ENCODE results near the gene AGBL1.

Gene AGBL1

DNA sequence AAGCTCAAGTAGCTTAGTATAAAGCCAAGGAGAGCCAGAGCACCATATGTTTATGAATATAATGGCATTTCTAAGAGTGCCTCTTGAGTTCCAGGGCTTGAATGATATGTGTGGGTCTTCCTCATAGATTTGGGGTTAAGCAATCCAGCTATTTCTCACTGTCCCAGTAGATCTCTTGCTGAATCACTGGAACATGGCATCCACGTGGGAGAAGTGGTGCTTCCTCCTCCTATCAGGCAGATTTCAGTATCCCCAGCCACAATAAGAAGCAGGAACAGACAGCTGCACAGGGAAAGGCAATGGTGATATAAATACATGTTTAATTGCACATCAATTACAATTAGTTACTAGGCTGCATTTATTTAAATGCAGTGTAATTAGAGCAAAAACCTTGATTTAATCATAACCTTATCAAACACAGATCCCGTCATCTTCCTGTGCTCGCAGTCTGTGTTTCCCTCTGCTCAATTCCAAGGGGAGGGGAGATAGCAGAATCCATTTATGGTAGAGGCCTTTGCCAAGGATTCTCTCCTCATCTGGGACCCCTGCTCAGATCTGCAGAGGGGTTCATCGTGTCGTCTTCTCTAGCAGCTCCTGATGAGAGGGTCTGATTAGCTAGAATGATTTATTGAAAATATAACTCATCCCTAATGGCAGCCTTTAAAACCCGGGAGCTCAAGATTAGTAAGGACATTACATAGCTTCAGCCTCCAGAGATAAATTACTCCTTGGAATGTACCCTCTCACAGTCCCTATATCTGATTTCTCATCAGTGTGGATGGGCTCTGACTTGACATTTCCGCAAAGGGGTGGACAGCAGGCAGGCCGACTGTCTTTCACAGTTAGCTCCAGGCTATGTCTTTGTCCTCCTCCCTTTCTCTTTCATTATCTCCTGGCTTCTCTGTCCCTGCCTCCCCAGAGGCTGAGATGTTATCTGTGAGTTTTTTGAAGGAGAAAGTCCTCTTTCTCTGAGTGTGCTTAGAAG is 775.9 kb downstream of the AGBL1 start:
- FAIRE-seq = no peak
- TF ChIP-seq, protein P1, sequence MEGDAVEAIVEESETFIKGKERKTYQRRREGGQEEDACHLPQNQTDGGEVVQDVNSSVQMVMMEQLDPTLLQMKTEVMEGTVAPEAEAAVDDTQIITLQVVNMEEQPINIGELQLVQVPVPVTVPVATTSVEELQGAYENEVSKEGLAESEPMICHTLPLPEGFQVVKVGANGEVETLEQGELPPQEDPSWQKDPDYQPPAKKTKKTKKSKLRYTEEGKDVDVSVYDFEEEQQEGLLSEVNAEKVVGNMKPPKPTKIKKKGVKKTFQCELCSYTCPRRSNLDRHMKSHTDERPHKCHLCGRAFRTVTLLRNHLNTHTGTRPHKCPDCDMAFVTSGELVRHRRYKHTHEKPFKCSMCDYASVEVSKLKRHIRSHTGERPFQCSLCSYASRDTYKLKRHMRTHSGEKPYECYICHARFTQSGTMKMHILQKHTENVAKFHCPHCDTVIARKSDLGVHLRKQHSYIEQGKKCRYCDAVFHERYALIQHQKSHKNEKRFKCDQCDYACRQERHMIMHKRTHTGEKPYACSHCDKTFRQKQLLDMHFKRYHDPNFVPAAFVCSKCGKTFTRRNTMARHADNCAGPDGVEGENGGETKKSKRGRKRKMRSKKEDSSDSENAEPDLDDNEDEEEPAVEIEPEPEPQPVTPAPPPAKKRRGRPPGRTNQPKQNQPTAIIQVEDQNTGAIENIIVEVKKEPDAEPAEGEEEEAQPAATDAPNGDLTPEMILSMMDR (IDR thresholded peaks at IDR 0.05; ENCODE audit: insufficient read depth, missing control alignments) = no peak
- no peak for DNase-seq (ENCODE audit: insufficient read length, low spot score)

DNA sequence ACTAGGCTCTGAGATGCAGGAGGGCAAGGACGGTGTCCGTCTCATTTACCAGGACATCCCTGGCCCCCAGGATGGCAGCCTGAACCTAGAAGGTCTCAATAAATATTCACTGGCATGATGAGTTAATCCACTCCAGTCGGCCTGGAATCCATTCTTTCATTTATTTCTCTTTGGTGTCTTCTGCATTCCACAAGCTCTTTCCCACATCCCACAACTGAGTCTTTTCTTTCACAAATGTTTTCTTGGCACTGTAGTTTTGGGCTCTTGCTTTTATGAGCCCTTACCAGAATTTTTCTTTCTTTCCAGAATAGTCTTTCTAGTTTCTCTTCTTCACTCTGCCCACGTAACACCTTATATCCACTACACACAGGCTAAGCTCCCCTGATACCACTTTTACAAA is 778.0 kb downstream of the AGBL1 start:
- TF ChIP-seq, protein P1 (IDR thresholded peaks at IDR 0.05; ENCODE audit: insufficient read depth, missing control alignments) = no peak
- FAIRE-seq = no peak
- no peak for DNase-seq (ENCODE audit: insufficient read length, low spot score)

DNA sequence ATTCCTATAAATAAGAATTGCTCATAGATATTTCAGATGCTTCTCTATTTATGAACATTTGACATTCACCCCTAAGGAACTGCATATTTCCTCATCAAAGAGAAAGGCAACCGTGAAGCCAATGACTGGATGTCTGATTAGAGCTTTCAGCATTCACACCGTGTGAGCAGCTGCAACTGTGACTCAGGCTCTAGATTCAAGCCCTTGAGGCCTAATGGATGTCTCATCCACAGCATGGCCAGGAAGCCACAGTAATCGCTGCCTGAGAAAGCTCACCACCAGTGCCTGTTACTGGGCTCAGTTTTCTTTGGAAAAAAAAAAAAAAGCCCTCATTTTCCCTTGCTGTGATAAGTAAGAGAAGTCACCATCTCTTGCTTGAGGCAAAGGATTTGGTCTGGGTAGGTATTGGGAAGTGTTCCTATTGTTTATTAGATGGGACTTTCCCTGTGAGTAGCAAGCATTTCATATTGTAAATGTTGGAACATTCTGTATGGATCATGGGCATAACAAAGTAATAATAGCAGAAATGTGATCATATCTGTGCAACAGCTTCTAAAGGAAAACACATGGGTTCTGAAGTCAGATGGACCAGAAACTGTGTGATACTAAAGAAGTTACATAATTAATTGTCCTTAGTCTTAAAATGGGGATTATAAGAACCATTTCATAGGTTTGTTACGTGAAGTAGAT is 783.7 kb downstream of the AGBL1 start:
- no peak for DNase-seq (ENCODE audit: insufficient read length, low spot score)
- TF ChIP-seq, protein P1 (IDR thresholded peaks at IDR 0.05; ENCODE audit: insufficient read depth, missing control alignments) = no peak

DNA sequence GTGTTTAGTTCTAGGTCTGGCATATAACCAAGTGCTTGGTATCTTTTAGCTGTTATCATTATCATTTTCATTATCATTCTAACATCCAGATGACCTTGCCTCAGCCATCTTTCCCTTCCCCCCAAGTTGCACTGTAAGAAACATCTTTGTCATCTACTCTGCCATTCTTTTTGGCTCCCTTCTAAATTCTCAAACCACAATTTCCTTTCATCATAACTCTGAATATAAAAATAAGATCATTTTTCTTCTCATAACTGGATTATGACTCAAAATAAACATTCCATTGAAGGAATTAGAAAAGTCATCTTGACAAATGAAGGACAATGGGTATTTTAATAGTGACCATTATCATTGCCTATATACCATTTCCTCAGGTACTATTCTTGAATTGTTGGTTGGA is 786.2 kb downstream of the AGBL1 start:
- no peak for DNase-seq (ENCODE audit: insufficient read length, low spot score)
- TF ChIP-seq, protein P1 (IDR thresholded peaks at IDR 0.05; ENCODE audit: insufficient read depth, missing control alignments) = no peak
- no peak for FAIRE-seq

More for the DNA sequence above, 783.7 kb downstream of the AGBL1 start:
- FAIRE-seq = no peak

DNA sequence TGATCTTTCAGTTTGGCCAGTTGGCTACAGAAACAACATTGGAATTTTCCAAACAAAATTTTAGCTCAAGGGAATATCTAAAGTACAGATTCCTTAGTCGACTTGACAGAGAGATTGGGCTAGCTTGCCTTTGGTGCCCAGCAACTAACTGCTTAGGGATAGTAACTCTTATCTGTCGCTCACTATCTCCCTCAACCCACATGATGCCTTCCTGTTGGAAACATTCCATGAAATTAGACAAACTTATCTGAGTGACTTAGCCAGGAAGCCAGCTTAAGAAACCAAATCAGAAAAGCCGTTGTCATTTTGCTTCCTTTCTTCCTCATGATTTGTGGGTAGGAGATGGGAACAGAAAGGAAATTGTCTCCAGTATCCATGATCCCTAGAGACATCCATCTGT is 791.2 kb downstream of the AGBL1 start:
- FAIRE-seq (no peak), DNase-seq (ENCODE audit: insufficient read length, low spot score) (no peak)
- TF ChIP-seq, protein P1 (IDR thresholded peaks at IDR 0.05; ENCODE audit: insufficient read depth, missing control alignments) = no peak

DNA sequence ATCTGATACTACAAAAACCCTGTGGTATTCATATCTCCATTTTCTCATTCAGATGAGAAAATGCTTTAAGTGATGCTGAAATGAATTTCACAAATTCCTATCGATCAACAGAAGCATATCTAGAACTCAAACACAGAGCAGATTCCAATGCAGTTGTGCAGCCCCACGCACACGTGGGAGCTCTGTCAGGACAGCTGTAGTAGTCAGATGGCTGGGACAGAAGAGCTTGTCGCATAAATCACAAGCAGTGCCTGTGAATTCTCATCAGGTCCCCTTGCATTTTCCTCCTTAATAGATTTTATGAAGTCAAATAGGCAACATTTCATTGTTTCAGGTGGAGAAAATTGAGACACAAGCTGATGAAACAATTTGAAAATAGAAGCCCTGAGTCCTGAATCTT is 792.3 kb downstream of the AGBL1 start:
- FAIRE-seq (no peak), DNase-seq (ENCODE audit: insufficient read length, low spot score) (no peak)
- TF ChIP-seq, protein P1 (IDR thresholded peaks at IDR 0.05; ENCODE audit: insufficient read depth, missing control alignments) = no peak
